Measurements from ENCODE around the gene CEP112.
A peak's percentile ranks its signal among the peaks of the same experiment; 100 is the strongest.
"Not testable (repeated sequence)": the region's sequence is repeated elsewhere in the genome, so short reads cannot be mapped to it uniquely, and the experiment has no call there.

Gene CEP112

DNA sequence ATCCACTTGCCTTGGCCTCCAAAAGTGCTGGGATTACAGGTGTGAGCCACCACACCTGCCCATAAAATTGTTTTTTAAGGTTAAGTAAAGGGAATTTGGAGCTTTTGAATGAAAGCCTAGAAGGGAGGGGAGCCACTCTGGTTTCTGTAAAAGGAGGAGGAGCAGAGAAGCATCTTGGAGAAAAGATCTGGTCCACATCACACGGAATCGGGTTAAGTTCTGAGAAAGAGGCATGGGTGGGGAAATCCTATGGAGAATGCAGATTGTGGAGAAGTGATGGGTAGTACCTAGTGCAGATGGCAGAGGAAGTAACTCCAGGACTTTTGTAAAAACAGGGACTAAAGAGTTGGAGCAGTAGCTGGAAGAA is 18.3 kb upstream of the CEP112 start:
- DNase-seq, result no peak

DNA sequence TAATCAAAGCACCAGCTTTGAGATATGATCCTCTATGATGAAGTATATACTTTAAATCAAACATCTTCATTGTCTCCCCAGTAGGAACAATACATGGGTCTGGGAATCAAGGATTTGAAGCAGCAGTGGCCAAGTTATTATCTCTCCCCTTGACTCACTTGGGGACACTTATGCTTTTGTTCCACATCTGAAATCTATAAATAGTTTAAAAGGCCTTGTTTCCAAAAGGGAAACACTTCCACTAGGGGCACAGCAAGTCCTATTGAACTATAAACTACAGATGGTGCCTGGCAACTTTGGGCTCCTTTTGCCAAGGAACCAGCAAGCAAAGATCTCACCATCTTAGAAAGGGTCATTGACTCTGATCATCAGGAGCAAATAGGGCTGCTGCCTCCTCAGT is 16.0 kb upstream of the CEP112 start:
- no peak for DNase-seq

DNA sequence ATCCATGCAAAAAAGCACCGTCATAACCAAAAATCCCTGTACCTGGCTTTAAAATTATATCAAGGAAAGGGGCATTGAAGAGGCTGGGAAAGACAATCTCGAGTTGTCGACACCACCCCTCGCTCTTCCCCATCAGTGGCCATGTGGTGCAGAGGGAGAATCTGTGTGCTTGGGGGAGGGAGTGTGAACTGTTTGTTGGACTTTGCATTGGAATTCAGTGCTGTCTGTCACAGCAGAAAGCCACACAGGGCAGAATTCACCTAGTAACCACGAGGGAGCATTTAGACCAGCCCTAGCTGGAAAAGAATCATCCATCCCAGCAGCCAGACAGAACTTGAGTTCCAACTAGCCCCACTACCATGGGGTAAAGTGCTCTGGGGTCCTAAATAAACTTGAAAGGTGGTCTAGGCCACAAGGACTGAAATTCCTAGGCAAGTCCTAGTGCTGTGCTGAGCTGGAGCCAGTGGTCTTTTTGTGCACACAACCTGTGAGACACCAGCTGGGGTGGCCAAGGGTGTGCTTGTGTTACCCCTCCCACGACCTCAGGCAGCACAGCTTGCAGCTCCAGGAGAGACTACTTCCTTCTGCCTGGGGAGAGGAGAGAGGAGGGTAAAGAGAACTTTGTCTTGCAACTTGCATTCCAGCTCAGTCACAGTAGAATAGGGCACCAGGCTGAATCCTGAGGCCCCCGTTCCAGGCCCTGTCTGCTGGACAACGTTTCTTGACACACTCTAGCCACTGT is 11.5 kb upstream of the CEP112 start:
- DNase-seq, result no peak

DNA sequence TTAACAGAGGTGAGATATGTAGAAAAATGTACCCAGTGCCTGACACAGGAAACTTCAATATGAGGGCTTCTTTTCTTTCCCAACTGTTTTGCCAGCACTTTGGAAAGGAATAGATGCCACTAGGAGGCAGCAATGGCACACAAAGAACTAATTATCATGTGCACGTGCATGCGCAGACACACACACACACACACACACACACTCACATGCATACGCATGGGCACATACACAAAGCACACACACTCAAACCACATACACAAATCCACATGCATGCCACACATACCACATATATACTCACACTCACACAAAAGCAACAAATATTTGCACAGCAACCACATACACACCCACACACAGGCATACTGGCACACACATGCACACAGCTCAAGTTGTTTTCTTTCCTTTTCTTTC is 8.8 kb upstream of the CEP112 start:
- DNase-seq, result peak; percentile 47 to 58

DNA sequence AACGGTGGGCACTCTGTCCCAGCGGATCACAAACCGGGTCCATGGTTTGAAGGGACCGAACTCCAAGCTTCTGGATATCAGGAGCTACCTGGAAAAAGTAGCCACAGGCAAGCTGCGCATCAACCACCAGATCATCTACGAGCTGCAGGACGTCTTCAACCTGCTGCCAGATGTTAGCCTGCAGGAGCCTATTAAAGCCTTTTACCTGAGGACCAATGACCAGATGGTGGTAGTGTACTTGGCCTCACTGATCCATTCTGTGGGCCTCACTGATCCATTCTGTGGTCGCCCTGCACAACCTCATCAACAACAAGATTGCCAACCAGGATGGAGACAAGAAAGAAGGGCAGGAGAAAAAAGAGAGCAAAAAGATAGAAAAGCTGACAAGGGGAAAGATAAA is 6.3 kb upstream of the CEP112 start:
- DNase-seq, result no peak

DNA sequence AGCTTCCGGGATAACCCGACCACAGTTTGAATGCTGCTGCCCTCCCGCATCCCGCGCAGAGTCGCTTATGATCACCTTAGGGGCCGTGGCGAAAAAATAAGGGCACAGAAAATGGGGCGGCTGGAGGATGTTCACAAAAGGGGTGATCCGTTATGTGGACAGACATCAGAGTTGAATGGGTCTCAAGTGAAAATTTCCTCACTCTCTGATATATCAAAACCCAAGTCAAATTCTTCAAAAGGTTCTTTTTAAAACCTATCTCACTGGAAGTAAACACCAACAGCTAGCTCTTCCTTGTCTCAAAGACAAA is 400 bp upstream of the CEP112 start:
- no peak for DNase-seq

DNA sequence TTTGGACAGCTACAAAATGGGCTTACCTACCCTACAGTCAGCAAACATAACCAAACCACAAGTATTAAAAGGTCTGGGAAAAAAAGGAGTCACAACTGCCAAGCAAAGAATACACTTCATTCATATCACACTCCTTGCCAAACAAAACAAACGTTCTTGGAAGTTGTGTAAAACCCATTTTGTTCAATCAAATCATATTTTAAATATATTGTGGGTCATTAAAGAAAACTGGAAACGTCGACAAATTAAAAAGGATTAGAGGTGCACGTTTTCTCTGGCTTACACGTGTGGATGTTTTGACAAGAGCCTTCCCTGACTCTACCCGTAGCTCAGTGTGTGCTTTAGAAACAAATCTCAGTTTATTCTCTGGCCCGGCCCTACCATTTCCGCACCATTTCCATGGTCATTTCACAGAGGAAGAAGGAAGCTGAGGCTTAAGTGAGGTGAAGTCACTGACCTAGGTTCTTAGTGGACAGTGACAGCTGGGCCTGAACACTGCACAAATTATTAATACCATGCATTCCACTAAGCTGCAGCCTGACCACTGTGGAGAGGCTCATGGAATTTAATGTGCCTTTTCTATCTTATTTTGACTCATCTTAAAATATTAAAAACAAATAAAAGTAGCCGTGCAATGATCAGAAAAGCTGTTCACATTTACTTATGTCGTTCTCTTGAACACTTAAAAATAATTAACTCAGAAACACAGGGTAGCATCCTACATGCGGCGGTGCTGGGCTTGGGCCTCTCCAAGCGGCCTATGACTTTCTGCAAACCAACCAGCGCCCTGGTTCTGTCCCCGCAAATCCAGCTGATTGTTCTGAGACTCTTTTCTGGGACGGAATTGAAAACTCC is 968 bp downstream of the CEP112 start:
- DNase-seq, result no peak

DNA sequence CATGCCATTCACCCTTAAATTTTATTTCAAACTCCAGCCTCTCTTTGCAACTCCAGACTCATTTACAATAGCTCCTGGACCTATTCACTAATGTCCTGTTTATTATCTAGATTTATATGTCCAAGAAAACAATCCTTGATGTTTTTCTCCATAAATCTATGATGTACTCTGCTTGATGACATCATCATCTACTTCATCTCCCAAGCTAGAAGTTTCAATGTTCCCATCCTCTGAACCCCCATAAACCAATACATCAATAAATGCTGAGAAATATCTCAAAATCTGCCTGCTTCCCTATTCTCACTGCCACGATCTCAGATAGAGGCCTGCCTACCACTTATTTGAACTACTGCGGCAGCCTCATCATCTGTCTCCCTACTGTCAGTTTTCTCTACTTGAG is 4.2 kb downstream of the CEP112 start:
- no peak for DNase-seq

DNA sequence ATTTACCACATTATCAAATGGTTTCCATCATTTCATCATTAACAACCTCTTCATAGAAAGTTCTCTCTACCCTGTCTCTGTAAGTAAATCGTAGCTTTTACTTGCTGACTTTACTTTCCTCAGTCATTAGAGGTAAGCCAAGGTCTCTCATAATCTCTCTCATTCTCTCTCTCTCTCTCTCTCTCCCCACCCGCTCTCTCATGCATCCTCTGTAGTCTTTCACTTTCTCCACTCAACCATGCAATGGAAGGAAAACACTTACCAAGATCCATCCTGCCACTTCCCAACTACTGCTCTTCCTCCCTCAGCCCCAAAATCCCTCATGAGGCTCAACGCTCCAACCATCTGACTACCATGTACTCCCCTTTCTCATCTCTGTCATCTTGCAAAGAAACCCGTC is 6.1 kb downstream of the CEP112 start:
- no peak for DNase-seq

DNA sequence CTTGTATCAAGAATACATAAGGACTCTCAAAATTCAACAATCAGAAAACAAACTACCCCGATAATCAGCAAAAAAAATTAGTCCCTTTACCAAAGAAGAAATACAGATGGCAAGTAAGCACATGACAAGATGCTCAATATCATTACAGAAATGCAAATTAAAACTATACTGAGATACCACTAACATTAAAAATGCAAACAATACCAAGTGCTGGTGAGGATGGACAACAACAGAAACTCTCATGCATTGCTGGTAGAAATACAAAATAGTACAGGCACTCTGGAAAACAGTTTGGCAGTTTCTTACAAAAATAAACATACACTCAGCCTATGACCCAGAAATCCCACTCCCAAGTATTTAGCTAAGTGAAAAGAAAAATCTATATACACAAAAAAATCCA is 7.5 kb downstream of the CEP112 start:
- DNase-seq, result no peak

DNA sequence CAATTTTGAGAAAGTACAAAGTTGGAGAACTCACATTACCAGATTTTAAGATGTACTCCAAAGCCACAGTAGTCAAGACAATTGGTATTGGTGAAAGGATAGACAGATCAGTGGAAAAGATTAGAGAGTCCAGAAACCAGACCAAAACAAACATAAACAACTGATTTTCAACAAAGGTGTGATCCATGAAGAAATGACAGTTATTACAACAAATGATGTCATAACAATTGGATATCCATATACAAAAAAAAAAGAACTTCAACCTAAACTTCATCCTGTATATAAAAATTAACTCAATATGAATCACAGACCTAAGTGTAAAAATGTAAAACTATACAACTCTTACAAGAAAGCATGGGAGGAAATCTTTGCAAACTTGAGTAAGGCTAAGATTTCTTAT is 8.4 kb downstream of the CEP112 start:
- DNase-seq, result no peak

DNA sequence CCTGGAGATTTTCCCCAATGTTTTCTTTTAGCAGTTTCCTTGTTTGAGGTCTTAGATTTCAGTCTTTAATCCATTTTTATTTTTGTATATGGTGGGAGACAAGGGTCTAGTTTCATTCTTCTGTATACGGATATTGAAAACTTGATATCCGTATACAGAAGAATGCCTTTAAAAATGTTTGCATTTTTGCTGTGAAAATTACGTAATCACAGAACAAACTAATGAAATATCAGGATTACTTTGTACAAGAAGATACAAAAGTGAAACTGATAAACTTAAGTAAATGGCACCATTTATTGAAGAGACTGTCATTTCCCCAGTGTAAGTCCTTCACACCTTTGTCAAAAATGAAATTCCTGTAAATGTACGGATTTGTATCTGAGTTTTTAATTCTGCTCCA is 13.3 kb downstream of the CEP112 start:
- DNase-seq, result no peak

DNA sequence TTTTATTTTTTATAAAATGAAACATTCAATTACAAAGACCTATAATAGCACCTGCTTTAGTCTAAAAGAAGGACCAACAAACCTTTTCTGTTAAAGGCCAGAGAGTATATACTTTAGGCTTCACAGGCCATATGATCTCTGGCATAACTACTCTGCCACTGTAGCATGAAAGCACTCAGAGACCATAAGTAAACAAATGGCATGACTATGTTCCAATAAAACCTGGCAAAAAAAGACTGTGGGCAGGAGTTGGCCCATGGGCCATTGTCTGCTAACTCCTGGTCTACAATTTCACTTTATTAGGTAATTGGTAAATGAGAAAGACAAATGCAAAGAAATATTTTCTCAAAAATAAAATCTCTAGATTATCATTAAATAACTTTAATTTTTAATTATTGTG is 14.9 kb downstream of the CEP112 start:
- no peak for DNase-seq

DNA sequence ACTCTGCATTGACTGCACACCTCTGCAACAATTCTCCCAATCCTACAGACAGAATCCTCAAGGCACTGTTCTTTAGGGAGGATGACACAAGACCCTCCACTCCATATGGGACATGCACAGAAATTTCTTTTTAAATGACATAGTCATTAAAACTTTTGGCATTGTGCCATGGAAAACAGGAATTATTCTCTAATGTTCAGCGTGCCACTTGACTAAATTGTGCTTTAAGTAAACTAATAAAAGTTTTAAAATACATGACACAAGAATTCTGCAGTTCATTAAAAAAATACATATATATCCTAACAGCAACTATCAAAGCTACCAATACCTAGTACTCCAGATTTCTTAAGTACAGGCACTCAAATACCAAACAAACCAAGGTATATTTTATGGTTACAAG is 16.0 kb downstream of the CEP112 start:
- no peak for DNase-seq

DNA sequence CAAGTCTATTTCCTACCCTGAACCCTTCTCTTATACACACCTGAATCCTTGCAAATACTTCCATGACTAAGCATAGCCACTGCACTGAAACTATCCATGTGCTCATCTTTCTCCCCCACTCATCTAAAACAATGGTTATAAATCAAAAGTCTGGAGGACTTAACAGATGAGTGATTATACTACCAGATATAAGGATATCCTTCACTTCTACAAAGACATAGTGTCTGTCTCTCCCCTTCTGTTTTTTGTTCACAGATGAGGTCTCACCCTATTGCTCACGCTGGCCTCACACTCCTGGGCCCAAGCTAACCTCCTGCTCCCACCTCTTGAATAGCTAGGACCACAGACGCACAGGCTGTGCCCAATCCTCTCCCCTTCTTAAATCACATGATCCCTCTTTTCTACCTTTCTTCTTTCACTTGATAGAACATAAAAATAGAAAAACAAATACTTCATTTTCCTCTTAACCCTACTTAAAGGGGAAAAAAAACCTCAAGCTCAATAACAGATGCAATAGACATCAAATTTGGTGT is 19.2 kb downstream of the CEP112 start:
- no peak for DNase-seq

DNA sequence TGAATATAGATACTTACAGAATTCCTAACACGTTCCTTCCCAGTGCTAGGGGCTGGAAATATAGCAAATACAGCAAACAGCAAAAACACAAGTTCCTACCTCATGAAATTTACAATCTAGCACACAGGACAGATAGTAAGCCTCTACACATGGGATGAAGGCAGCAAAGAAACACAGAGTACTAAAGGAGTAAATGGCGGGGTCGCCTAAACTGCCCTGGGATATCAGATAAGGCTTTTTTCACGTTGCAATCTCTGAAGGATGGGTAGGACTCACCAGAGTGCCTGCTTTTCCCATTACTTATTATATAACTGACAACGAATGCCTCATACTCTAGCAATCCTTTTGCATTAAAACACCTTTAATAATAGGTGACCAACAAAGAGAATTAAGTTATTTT is 19.8 kb downstream of the CEP112 start:
- DNase-seq, result no peak

DNA sequence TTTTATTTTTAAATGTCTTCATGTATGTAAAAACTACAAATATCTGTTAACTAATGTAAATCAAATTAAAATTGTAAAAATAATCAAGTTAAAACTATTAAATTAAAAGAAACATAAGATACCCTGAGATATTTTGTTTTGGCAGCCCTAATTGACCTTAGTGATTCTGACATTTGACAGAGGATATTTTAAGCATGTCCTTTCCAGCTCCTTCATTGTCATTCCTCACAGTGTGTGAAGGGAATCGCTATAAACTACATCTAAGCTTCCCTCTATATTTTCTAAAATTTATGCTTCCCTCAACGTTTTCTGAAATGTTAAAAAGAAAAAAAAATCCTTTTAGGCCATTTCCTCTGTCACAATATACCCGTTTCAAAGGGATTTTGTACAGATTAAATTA is 20.2 kb downstream of the CEP112 start:
- DNase-seq, result no peak

DNA sequence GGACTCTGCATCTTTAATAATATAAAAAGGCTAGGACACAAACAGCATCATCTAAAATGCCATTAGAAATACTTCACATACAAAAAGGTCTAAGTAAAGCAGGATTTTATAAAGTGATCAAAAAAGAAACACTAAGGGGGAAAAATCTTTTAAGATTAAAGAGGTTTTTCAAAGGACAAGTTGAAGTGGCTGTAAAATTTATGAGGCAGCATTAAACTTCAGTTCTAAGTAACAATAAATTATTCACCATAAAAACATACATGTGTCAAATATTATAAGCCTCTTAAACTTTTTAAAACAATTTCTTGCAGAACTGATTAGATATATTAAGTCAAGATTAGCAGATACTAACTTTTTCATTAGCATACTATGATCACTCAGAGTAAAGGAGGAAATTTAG is 20.8 kb downstream of the CEP112 start:
- no peak for DNase-seq

DNA sequence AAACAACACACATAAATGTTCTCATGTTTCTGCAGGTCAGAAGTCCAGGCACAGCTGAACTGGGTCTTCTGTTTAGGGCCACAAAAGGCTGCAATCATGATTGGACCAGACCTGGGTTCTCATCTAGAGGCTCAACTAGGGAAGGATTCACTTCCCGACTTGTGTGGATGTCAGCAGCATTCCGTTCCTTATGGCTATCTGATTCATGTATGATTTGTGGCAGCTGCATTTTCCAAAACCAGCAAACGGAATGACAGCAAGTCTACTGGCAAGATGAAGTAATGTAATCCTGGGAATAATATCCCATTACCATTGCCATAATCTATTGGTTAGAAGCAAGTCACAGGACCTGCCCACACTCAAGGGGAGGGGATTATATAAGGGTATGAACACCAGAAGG is 22.1 kb downstream of the CEP112 start:
- DNase-seq, result no peak

DNA sequence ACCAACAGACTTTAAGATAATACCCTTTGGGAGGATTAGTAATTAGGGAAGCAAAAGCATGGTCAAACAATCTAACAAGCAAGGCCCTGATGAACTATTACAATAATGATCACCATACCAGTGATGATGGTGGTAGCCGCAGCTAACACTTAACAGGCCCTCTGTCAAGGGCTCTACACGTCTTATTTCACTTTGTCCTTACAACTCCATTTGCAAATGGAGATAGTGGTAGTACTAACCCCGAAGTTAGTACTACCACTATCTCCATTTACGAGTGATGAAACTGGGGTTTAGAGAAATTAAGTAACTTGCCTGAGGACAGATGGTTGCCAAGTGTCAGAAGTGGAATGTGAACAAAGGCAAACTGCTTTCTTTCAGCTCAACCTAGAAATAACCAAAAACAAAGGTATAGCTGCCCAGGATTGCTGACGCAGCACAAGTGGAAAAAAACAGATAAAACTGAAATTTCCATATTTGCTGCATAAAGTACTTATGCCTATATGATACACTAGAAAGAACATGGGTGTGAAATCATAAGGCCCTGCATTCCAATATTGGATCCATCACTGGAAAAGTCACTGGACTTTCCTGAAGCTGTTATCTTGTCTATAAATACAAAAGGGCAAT is 24.6 kb downstream of the CEP112 start:
- no peak for DNase-seq

DNA sequence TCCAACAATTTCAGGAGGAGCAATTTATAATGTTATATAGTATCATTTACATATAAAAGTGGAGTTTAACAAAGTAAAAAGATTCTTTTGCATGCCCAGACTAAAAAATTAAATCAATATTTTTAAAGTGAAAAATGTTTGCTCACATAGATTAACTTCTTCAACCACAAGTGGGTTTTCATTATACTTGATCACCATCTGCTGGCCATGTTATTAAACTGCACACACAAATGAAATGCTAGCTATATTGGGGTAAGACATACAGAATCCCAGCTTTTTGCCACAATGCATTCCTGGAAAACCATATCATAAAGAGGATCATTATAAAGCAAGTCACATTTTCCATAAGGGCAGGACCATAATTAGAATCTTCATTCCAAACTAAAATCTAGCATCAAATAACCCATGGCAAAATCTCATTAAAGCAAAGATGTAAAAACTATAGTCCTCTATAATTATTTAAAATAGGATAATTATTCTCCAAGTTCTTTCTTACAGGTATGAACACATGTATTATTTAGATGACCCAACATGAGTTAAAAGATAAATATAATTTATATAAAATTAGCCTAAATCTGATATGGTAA is 26.3 kb downstream of the CEP112 start:
- peak; percentile 36 to 48 for DNase-seq

DNA sequence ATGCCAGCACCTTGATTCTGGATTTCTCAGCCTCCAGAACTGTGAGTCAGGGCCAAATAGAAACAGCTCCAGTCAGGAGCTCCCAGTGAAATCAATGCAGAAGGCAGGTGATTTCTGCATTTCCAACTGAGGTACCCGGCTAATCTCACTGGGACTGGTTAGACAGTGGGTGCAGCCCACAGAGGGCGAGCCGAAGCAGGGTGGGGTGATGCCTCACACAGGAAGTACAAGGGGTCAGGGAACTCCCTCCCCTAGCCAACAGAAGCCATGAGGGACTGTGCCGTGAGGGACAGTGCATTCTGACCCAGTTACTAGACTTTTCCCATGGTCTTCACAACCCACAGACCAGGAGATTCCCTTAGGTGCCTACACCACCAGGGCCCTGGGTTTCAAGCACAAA is 36.9 kb downstream of the CEP112 start:
- DNase-seq, result not testable (repeated sequence)

DNA sequence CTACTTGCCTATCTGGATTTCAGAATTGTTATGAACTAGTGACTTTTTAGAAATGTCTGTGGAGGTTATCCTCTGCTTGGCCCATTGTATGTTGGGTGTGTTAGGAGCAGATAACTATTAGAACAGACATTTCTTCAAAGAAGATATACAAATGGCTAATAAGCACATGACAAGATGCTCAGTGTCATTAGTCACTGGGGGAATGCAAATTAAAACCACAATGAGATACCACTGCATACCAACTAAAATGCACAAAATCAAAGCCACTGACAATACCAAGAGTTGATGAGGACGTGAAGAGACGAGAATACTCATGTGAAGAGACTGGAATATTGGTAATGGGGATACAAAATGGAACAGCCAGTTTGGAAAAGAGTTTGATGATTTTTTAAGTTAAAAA is 39.2 kb downstream of the CEP112 start:
- DNase-seq, result no peak

Measured in inflammatory macrophage (primary cell).